Measurements from ENCODE around the gene CDKL4.

DNA sequence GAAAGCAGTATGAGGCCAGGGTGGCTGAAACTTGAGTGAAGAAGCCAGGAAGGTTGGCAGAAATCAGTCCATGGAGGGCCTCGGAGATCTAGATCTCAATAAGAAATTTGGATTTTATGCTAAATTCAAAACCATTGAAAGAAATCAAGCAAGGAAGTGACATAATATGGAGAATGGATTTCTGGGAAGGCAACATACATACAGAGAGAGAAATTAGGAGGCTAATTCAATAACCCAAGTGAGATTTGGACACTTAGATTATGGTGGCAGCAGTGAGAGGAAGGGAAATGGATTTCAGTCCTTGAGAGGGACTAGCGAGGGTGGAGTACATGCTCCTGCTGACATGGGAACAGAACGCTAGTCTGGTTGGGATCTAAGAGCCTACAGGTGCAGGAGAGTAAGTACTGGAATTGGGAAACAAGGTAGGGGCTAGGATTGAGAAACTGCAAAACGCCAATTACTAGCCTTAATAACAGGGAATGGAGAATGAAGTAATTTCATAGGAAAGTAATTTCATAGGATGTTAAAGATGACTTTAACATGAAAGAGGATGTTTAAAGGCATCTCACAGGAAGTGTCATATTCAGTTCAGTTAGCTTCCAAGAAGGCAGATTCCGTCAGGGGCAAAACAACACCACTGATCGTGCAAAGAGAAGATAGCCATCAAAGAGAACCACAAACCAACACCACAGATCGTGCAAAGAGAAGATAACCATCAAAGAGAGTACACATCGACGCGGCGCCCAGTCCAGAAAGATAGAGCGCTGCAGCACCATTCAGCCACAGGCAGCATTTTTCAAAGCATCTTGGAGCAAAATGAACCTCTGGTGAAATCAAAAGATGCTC is 27.2 kb downstream of the CDKL4 start:
- no peak for TF ChIP-seq OSR1 (CRISPR knock-in tag; IDR thresholded peaks at IDR 0.05)
- TF ChIP-seq, protein P1, sequence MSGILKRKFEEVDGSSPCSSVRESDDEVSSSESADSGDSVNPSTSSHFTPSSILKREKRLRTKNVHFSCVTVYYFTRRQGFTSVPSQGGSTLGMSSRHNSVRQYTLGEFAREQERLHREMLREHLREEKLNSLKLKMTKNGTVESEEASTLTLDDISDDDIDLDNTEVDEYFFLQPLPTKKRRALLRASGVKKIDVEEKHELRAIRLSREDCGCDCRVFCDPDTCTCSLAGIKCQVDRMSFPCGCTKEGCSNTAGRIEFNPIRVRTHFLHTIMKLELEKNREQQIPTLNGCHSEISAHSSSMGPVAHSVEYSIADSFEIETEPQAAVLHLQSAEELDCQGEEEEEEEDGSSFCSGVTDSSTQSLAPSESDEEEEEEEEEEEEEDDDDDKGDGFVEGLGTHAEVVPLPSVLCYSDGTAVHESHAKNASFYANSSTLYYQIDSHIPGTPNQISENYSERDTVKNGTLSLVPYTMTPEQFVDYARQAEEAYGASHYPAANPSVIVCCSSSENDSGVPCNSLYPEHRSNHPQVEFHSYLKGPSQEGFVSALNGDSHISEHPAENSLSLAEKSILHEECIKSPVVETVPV (CRISPR knock-in tag; IDR thresholded peaks at IDR 0.05): no peak
- TF ChIP-seq, protein P2, sequence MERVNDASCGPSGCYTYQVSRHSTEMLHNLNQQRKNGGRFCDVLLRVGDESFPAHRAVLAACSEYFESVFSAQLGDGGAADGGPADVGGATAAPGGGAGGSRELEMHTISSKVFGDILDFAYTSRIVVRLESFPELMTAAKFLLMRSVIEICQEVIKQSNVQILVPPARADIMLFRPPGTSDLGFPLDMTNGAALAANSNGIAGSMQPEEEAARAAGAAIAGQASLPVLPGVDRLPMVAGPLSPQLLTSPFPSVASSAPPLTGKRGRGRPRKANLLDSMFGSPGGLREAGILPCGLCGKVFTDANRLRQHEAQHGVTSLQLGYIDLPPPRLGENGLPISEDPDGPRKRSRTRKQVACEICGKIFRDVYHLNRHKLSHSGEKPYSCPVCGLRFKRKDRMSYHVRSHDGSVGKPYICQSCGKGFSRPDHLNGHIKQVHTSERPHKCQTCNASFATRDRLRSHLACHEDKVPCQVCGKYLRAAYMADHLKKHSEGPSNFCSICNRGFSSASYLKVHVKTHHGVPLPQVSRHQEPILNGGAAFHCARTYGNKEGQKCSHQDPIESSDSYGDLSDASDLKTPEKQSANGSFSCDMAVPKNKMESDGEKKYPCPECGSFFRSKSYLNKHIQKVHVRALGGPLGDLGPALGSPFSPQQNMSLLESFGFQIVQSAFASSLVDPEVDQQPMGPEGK (CRISPR knock-in tag; IDR thresholded peaks at IDR 0.05; ENCODE audit: borderline replicate concordance): no peak
- no peak for TF ChIP-seq TOX (CRISPR knock-in tag; IDR thresholded peaks at IDR 0.05; ENCODE audit: borderline replicate concordance)
- TF ChIP-seq, protein P3, sequence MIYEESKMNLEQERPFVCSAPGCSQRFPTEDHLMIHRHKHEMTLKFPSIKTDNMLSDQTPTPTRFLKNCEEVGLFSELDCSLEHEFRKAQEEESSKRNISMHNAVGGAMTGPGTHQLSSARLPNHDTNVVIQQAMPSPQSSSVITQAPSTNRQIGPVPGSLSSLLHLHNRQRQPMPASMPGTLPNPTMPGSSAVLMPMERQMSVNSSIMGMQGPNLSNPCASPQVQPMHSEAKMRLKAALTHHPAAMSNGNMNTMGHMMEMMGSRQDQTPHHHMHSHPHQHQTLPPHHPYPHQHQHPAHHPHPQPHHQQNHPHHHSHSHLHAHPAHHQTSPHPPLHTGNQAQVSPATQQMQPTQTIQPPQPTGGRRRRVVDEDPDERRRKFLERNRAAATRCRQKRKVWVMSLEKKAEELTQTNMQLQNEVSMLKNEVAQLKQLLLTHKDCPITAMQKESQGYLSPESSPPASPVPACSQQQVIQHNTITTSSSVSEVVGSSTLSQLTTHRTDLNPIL (CRISPR knock-in tag; IDR thresholded peaks at IDR 0.05; ENCODE audit: low read depth): no peak
- no peak for TF ChIP-seq PPARA (CRISPR knock-in tag; IDR thresholded peaks at IDR 0.05; ENCODE audit: borderline replicate concordance)
- no peak for TF ChIP-seq BACH2 (CRISPR knock-in tag; IDR thresholded peaks at IDR 0.05; ENCODE audit: borderline replicate concordance)

All from SK-N-SH treated with all-trans-retinoic acid at 6 μM for 48 hours (cell line).